EL (cell line): ENCODE results near the gene EVA1C.
"Not testable (repeated sequence)": the region's sequence is repeated elsewhere in the genome, so short reads cannot be mapped to it uniquely, and the experiment has no call there.

Experiments used
- DNase-seq: peaks from one replicate; pipeline ENCODE4 v3.0.0-alpha.2; 2016

Gene EVA1C

DNA sequence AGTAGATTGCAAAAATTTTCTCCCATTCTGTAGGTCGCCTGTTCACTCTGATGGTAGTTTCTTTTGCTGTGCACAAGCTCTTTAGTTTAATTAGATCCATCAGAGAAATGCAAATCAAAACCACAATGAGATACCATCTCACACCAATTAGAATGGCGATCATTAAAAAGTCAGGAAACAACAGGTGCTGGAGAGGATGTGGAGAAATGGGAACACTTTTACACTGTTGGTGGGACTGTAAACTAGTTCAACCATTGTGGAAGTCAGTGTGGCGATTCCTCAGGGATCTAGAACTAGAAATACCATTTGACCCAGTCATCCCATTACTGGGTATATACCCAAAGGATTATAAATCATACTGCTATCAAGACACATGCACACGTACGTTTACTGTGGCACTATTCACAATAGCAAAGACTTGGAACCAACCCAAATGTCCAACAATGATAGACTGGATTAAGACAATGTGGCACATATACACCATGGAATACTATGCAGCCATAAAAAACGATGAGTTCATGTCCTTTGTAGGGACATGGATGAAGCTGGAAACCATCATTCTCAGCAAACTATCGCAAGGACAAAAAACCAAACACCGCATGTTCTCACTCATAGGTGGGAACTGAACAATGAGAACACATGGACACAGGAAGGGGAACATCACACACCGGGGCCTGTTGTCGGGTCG is 21.8 kb upstream of the EVA1C start:
- not testable (repeated sequence) for DNase-seq

DNA sequence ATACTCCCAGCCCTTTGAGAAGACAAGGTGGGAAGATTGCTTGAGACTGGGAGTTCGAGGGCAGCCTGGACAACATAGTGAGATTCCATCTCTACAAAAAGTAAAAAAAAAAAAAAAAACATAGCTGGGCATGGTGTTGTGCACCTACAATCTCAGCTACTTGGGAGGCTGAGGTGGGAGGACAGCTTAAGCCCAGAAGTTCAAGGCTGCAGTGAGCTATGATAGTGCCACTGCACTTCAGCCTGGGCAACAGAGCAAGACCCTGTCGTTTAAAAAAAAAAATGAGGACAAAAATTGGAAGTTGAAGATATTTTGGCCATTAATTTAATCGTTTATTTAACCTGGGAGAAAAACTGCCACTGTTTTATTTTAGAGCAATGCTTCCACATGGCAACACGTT is 20.8 kb upstream of the EVA1C start:
- DNase-seq = no peak

DNA sequence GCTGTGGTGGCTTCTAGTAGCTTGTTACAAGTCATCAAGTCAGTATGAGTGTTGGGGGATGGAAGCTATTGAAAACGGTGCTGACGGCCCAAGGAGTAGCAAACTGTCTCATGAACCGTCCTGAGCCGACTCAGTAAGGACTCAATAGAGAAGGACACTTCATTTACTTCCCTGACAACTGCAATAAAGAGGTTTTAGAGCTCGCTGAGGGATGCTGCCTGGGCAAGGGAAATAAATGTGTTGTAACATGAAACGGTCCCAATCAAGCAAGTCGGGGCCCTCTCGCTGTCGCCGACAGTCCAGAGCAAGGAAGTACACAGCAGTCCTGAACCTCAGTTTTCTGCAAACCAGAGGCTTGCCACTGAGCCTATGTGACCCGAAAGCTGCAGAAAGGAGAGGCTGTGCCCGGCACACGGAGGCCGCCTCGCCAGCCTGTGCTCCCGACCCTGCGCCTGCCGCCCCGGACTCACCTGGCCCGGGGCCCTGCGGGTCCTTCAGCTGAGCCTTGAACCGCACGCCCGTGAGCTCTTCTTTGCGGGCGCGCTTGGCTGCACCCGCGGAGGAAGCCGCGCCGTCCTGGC is 20.1 kb upstream of the EVA1C start:
- peak; percentile 13 for DNase-seq

DNA sequence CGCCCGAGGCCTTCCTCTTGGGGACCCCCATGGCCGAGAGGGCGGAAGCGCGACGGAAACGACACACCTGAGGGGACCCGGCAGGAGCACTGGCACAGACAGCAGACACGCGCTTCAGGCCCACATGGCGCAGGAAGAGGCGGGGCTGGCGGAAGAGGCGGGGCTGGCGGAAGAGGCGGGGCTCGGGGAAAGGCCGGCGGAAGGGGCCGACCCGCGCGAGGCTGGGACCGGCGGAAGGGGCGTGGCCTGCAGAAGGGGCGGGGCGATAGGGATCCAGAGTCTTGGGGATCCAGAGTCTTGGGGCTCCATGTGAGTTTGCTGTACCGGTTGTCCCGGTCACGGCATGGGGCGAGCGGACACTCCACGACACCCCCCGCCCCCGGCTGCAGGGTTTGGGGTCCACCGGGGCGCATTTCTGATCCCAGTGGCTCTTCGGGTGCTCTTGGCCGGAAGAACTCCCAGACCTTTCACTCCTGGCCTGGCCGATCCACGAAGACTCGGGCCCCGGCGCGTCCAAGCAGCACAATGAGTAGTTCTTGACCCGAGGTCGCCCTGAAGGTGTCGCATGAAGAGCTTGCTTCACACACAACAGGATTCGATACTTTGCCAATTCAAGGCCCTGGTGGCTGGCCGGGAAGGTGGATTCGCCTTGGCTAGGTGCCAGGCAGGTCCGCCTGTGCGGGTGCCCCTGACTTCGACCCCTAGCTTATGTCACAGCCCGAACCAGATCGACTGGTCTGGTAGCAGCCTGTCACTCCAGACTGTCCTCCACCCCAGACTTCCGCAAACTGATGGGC is 19.4 kb upstream of the EVA1C start, which contains the start of gene URB1:
Gene URB1, minus strand, starts transcription at position 133 of the 797 bp plus-strand sequence. Its CDS starts 102 bp downstream, at position 31.
- peak; percentile 84 for DNase-seq

DNA sequence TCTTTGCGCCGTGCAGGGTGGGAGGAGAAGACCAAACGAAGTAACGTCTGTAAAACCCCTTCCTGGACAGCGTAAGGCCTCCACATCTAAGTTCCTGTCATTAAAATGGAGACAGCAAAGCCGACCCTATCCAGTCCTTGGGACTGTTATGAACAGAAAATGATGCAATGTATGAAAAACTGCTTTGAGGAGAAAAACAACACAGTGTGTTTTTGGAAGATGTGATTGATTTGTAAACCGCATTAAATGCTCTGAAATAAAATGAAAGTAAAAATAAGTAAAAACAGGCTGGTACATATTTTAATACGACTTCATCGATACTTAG is 18.9 kb upstream of the EVA1C start:
- DNase-seq = no peak

DNA sequence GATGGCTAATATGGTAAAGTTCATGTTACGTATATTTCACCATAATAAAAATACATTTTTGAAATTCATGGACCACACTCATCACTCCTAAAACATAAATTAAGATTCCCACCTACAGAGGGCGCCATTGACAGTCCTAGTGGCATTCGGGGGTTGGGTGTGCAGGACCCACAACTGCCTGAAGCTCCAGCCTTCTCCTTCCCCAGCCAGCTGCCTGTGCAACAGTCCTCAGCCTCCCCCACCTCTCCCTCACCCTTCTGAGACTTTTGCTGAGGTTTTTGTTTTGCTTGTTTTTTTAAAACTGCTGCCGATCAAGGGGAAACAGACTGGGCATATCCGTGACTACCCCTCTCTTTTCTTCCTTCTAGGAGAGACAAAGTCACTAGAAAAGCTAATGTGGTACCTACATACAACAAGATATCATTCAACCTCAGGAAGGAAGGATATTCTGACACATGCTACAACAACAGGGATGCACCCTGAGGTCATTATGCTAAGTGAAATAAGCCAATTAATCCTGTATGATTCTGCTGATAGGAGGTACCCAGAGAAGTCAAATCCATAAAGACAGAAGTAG is 9.2 kb upstream of the EVA1C start:
- DNase-seq = peak; percentile 72

DNA sequence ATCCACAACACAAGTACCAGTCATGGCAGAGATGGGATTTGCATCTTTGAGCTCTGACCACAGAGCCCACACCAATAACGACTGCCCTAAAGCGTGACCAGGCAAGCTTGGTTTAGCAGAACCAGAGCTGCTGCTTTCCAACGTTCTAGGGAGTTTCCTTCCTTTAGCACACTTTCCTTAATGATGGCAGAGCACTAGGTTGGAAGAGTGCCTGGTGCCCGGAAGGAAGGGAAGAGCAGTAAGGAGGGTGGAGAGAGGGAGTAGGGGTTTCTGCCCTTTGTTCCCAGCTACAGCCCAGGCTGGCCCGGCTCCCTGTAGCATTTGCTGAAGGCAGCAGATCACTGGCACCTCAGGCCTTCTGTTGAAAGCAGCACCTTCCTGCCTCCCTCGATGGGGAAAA is 6.1 kb upstream of the EVA1C start:
- no peak for DNase-seq

DNA sequence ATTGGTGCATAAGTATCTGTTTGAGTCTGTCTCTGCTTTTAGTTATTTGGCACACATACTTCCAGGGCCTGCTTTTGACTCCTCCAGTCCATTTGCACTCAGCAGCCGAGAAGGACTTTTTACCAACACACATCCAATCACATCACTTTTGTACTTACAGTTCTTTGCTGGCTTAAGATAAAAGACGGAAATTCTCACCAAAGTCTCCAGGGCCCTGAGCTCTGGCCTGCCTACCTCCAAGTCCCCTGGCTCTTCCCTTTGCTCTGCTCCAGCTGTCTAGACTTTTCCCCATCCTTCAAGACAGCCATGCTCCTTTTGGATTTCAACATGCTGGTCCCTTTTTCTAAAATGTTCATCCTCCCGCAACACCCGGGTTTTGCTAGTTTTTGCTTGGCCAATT is 2.2 kb upstream of the EVA1C start:
- DNase-seq = no peak

DNA sequence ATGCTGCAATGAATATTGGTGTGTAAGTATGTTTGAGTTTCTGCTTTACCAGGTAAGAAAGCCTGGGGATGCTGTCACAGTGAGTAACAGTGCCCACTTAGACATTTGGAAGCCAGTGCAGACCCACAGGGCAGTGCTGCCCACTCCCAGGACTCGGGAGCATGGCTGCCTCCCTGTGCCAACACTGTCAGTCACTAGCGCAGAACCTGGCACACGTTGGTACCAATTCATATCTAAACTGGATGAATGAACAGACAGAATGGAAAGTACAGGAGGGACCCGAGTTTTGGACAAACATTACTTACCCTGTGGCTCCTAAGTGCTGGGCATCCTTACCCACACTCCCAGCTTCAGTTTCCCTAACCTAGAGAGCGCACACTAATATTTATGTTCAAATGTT is 1.6 kb upstream of the EVA1C start:
- no peak for DNase-seq

DNA sequence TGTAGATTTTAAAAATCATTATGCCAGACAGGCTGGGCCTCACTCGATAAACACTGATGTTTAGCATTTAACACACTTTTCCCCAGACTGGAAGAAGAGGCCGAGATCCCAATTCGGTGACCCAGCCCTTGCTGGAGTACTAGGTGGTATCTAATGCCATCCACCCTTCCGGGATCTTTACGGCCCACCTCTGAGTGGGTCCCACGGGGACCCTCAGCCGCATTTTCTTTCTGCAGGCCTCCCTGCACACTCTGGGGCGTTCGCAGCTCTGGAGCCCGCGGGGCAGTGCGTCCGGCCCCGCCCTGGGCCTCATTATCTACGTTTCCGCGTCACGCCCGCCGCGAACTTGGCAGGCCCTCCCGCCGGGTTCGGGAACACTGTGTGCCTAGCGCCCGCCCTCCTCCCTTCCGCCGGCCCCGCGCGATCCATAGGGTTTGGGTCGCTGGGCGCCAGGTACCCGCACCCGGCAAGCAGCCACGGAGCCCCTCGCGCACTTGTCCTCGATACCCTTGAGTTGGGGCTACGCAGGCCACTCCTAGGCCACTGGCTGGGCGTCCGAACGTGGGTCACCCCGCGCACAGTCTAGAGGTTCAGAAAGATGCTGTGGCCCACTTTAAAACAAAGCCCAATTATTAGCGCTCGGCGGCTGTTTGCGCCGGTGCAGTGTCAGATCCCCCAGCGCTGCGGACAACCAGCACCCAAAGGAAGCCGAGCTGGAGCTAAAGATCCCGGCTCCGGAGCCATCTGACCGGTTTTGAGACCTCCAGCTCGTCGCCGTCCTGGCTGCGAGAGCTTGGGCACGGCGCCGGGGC is 950 bp upstream of the EVA1C start:
- peak; percentile 64 for DNase-seq

DNA sequence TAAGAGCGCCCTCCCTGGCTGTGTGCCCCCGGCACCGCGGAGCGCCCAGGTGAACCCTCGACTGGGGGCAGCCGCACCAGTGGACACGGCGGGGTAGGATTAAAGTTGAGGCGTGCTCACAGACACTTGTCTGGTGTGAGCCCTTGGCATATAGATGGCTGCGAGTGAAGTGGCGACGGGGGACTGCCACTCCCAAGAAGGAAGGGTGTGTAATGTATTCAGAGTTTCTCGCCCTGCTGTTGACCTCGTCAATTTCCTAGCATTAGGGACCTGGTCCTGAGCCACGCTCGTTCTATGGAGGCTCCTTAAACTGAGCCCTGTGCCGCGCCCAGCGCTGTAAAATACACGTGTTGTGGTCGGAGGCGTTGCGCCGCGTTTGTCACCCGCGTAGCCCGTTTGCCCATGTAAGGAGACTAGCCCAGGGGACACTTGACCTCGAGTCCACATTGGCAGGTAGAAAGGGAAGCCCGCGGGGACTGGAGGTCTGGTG is 554 bp downstream of the EVA1C start:
- peak; percentile 23 for DNase-seq

DNA sequence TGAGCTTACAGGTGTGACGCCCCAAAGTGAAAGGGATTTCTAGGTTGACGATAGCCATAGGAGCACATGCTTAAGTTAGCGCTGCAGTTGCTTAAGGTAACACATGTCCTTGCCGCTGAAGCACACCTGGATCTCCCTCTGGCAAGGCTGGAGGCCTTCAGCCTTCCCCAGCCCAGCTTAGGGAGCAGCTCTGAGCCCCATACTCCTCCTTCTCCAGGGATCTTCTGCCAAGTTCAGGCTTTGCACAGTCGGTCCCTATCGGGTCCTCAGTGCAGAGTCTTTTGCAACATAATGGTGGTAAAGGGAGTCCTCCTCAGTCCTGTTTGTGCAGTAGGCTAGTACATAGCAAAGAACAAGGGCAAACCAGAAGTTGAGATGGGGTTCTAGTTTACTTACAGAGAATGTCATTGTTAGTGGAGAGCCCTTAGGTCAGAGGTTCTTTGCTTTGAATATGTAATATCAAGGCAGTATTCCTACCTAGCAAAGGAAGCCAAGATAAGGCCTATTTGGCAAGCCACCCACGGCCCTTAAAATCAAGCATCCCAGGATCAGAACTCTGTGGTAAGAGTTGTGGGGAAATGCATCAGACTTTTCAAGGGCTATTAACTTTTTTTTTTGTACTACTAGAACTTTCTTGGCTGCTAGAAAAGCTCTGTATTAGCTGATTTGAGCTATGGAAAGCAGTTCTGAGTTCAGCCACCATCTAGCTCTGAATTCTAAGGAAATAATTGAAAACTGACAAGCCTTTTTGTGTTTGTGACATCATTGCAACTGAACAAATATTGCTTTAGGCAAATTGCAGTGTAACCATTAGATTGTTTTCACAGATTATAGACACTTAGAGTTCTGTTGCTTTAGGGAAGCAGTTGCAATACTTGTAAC is 1.4 kb downstream of the EVA1C start:
- DNase-seq = peak; percentile 15

DNA sequence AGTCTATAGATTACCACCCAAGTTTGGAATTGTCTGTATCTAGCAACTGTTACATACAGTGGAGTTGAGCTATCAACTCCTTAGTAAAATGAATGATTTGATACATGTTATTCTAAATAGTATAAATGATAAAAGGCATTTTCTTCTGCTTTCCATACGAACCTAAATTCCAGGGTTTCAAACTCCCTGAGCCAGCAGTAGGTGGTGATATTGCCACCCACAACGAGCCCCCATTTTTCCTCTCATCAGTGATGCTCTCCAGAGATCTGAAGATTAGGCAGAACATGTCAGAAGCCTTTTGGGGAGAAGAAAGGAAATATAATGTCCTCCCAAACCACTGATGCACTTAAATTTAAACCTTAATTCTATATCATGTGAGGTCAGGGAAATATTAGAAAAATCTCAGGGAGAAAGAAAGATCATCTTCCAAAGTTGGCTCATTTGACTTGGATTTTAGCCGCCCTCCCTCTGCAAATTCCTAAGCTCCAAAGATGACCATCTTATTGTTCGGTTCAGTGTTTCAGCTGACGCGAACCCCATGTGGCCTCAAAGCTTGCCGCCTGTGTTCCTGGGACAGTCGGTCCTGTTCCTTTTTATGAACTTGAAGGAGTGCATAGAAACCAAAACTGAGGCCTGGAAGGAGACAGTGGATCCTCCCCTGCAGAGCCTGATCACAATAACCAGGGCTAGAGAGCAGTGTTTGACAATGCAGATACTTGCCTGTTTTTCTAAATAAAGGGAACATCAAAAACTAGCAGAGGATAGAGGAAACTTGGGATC is 2.3 kb downstream of the EVA1C start:
- peak; percentile 63 for DNase-seq

DNA sequence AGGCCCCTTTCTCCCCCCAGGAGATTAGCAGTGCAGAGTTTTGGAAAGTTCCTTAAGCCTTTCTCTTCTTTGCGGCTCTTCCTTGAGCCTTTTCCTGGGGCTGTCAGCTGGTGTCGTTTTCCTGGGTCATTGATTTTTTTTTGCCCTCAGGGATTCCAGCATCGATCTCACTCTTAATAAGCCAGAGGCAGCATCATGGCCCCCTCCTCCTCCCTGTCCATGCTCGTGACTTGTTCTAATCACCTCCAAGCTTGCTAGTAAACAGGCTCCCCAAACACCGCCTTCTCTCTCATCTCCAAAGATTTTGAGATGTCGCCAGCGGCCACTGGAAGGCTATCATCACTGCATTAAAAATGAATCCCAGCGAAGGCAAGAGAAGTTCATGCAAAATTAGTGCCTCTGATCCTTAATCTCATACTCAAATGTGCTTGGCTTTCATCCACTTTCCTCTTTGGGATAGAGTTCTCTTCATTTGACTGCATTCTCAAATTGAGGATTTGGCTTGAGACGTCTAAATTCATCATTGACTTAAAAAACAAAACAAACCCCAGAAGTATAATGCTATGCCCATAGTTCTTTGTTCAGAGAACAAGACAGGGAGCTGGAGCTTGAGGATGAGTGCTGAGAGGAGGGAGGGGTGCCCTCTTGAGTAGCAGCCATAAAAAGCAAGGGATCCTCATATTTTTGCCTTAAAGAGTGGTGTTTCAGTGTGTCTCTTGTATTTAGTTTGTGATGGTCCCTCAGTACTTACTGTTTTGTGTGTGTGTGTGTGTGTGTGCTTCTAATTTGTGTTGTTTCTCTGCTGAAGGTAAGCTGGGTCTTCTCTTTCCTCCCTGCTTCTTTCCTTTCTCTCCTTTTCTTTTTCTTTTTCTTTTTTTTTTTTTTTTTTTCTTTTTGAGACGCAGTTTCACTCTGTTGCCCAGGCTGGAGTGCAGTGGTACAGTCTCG is 3.2 kb downstream of the EVA1C start:
- DNase-seq = no peak

DNA sequence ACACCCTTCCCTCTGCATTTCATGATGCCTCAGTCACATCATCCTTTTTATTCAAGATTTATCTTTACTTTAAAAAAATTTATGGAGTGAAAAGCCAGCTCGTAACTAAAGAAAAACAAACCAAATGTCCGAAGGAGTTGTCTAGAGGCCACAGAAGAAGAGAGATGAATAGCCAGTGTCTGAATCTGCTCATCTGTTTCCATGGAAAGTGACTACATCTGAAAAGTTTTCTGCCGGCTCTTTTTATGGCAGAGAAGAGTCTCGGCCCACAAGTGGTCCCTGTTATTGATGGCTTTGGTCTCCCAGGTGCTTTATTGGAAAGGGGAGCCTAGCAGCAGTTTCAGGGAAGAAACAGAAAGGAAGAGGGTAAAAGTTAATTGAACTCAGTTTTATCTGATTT is 5.6 kb downstream of the EVA1C start:
- no peak for DNase-seq

DNA sequence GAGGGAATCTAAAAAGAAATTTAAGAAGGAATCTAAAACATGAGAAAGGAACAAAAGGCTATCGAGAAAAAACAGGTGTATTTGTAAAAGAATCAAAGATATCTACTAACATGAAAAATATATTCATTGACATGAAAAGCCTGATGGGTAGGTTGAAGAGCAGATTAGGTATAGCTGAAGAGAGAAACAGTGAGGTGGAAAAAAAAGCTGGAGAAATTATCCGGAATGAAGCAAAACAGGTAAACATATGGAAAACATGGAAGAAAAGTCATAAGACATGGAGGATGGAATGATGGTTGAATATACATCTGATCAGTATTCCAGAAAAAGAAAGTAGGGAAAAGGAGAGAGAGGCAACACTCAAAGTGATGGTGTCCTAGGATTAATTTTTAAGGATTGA is 9.6 kb downstream of the EVA1C start:
- no peak for DNase-seq

DNA sequence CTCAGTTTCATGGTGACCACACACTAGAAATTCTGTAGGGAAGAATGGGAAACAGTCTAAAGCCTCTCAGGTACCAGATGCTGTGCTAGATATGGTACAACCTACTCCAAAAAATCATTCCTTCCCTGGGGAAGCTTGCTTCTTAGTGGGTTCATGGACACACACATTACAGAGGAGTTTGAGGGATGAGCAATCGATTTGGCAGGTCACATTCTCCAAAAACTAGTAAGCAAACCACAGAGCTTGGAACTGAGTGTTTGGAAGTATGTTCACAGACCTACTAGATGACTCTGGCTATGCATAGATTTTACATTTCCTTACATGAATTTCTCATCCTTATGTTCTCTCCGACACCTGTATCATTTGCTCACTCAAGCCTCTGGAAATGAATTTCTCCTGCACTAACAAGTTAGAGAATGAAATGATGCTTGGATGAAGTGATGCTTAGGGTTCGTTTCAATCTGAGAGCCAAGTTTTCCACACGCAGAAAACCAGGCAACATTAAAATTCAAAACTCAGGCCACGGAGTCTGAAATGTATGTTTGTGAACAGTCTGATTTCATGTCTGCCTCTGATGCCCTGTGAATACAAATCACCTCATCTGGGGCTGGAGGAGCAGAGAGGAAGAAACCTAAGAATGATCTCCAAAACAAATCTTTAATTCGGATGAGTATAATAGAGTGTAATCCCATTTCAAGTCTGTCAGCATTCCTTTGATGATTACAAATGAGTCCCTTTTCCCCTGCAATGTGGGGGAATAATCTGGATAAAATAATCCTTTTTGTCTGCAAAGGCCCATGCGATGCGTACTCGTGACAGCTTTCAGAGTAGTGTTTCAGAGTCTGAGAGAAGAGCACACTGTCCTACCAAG is 11.0 kb downstream of the EVA1C start:
- DNase-seq = peak; percentile 94

DNA sequence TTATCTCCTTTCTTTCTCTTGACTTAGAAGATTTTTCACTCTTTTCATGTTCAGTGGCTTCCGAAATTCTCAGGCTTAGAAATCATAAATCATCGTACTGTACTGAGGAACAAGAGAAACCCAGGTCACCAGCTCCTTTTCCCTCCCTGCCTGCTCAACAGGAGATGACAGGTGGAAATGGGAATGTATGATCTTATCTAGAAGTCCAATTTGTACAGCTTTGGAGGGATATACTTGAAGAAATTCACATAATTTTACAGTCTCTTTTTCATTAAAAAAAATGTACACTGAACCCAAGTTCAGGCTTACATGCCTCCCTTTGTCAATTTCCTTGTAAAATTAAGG is 11.7 kb downstream of the EVA1C start:
- no peak for DNase-seq

DNA sequence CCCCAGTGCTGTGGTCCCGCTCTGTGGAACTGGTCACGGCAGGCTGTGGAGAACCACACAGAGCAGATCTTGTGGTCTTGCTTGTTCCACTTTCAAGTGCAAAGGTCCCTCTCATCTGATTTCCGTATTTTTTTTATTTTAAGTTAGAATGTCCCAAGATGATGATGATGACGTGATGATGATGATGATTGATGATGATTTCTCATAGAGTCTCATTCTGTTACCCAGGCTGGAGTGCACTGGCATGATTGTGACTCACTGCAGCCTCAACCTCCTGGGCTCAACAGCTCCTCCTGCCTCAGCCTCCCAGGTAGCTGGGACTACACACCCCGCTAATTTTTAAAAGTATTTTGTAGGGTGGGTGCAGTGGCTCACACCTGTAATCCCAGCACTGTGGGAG is 12.2 kb downstream of the EVA1C start:
- DNase-seq = peak; percentile 28
